Measurements from ENCODE around the gene AP1S3. TPM values are rescaled to one million over a fixed set of nuclear protein-coding genes. Genes with fewer than 3 reads are reported as not detected.

The AP1S3 gene
- total and polyA plus RNA-seq, 10 donors = 2.4 to 16.0 (median 10.5) TPM

- H3K27me3 ChIP-seq (replicated peaks in 1 of 7) = no peaks in the 10 kb centered on the region
- TF ChIP-seq POLR2A (IDR thresholded peaks at IDR 0.05) = no peak
- TF ChIP-seq, protein P1, sequence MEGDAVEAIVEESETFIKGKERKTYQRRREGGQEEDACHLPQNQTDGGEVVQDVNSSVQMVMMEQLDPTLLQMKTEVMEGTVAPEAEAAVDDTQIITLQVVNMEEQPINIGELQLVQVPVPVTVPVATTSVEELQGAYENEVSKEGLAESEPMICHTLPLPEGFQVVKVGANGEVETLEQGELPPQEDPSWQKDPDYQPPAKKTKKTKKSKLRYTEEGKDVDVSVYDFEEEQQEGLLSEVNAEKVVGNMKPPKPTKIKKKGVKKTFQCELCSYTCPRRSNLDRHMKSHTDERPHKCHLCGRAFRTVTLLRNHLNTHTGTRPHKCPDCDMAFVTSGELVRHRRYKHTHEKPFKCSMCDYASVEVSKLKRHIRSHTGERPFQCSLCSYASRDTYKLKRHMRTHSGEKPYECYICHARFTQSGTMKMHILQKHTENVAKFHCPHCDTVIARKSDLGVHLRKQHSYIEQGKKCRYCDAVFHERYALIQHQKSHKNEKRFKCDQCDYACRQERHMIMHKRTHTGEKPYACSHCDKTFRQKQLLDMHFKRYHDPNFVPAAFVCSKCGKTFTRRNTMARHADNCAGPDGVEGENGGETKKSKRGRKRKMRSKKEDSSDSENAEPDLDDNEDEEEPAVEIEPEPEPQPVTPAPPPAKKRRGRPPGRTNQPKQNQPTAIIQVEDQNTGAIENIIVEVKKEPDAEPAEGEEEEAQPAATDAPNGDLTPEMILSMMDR (IDR thresholded peaks at IDR 0.05 in 8 of 11, conservative IDR thresholded peaks at IDR 0.05 in 3 of 11) = no peak
- TF ChIP-seq POLR2AphosphoS5 (IDR thresholded peaks at IDR 0.05) = no peak
- H3K27ac ChIP-seq = peak overlapping the region in 2 of 8 donors; percentile 23 to 26
- H3K9me3 ChIP-seq = no peaks in the 10 kb centered on the region
- intact Hi-C loops (cut with DNase I; ENCODE audit: low total_unique reads) = no loop called here
- no peak overlapping the region for H3K4me3 ChIP-seq
- WGBS, 5 donors = 66 to 90% (median 76%) methylated on average over 7 of the region's 7 CpGs
- no peak for DNase-seq
- H3K36me3 ChIP-seq = peaks cover 0 to 75% (median 17%) of the 10 kb centered on the region in 6 donors
- peaks cover 0 to 22% (median 2%) of the 10 kb centered on the region in 6 donors for H3K4me1 ChIP-seq
Measured at GRCh38 chr2:223870840-223871611, 33.6 kb upstream of the AP1S3 start.

GRCh38 chr2:223868005-223868404, 30.6 kb upstream of the AP1S3 start:
- H3K4me3 ChIP-seq = no peak overlapping the region
- TF ChIP-seq POLR2A (IDR thresholded peaks at IDR 0.05) (no peak), POLR2AphosphoS5 (IDR thresholded peaks at IDR 0.05) (peak in 1 of 3 donors; percentile 25)
- H3K4me1 ChIP-seq = peaks cover 0 to 37% (median 8%) of the 10 kb centered on the region in 6 donors
- no peak for DNase-seq
- H3K27ac ChIP-seq = no peak overlapping the region
- H3K36me3 ChIP-seq = peaks cover 0 to 44% (median 4%) of the 10 kb centered on the region in 6 donors
- no peaks in the 10 kb centered on the region for H3K27me3 ChIP-seq (replicated peaks in 1 of 7)
- intact Hi-C loops (cut with DNase I; ENCODE audit: low total_unique reads) = no loop called here
- WGBS, 5 donors = 77 to 96% (median 82%) methylated on average over 3 of the region's 3 CpGs
- no peaks in the 10 kb centered on the region for H3K9me3 ChIP-seq

- peaks cover 0 to 28% (median 8%) of the 10 kb centered on the region in 6 donors for H3K4me1 ChIP-seq
- DNase-seq = no peak
- H3K4me3 ChIP-seq = no peak overlapping the region
- H3K27me3 ChIP-seq (replicated peaks in 1 of 7) = no peaks in the 10 kb centered on the region
- H3K9me3 ChIP-seq = no peaks in the 10 kb centered on the region
- peak overlapping the region in 1 of 8 donors; percentile 25 for H3K27ac ChIP-seq
- 49 to 67% (median 58%) methylated on average over 2 of the region's 2 CpGs for WGBS, 5 donors
- peaks cover 0 to 24% (median 3%) of the 10 kb centered on the region in 6 donors for H3K36me3 ChIP-seq
- intact Hi-C loops (cut with DNase I; ENCODE audit: low total_unique reads) = no loop called here
- TF ChIP-seq, protein P1 (IDR thresholded peaks at IDR 0.05 in 8 of 11, conservative IDR thresholded peaks at IDR 0.05 in 3 of 11) = no peak
- TF ChIP-seq POLR2AphosphoS5 (IDR thresholded peaks at IDR 0.05) = no peak
- TF ChIP-seq POLR2A (IDR thresholded peaks at IDR 0.05) = no peak
Measured at GRCh38 chr2:223865907-223866508, 28.6 kb upstream of the AP1S3 start.

DNA sequence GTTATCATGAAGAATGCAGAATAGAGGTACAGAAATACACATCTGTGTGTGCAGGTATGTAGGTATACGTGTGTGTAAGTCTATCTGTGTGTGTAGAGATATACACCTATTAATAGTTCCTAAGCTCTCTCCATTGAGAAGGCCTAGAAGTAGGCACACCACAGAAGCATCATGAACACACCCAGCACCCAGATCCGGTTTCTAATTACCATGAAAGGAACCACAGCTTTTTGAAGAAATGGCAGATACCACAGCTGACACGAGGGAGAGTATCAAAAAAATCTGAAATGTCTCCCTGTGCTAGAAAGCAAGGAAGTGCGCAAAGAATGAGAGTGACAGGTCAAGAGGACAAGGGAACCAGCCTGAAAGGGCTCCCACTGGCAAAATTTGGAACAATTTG, 27.7 kb upstream of the AP1S3 start:
- no peaks in the 10 kb centered on the region for H3K9me3 ChIP-seq
- H3K27ac ChIP-seq = peak overlapping the region in 1 of 8 donors; percentile 25
- H3K27me3 ChIP-seq (replicated peaks in 1 of 7) = no peaks in the 10 kb centered on the region
- TF ChIP-seq, protein P1 (IDR thresholded peaks at IDR 0.05 in 8 of 11, conservative IDR thresholded peaks at IDR 0.05 in 3 of 11) = no peak
- TF ChIP-seq POLR2AphosphoS5 (IDR thresholded peaks at IDR 0.05) = no peak
- TF ChIP-seq POLR2A (IDR thresholded peaks at IDR 0.05) = no peak
- DNase-seq = no peak
- intact Hi-C loops (cut with DNase I; ENCODE audit: low total_unique reads) = no loop called here
- no peak overlapping the region for H3K4me3 ChIP-seq
- WGBS, 5 donors = 62 to 69% (median 66%) methylated on average over 4 of the region's 4 CpGs
- peaks cover 0 to 23% (median 8%) of the 10 kb centered on the region in 6 donors for H3K4me1 ChIP-seq
- peaks cover 0 to 16% (median under 1%) of the 10 kb centered on the region in 6 donors for H3K36me3 ChIP-seq
